HEK293 (cell line): ENCODE results near the gene UFM1.

ENCODE experiments used
- KLF10 ChIP-seq: fragments of 450-650 bp; IDR thresholded peaks from 2 replicates; pipeline ENCODE4 v1.5.1; 2018; ENCODE audit warnings: missing biosample characterization, mild to moderate bottlenecking, missing genetic modification characterization
- SCRT2 ChIP-seq: fragments of 450-650 bp; formaldehyde crosslinking; IDR thresholded peaks from 2 replicates; pipeline ENCODE4 v1.5.1; 2016; ENCODE audit warnings: missing biosample characterization, missing genetic modification characterization
- SP3 ChIP-seq: fragments of 450-650 bp; formaldehyde crosslinking; IDR thresholded peaks from 2 replicates; pipeline ENCODE4 v1.5.1; 2016; ENCODE audit warnings: missing biosample characterization, missing genetic modification characterization
- ZNF146 ChIP-seq: fragments of 450-650 bp; formaldehyde crosslinking; IDR thresholded peaks from 2 replicates; pipeline ENCODE4 v1.5.1; 2016; ENCODE audit warnings: missing biosample characterization, missing genetic modification characterization
- ZNF274 ChIP-seq, 2 experiments: fragments of 200-500 bp in 1 of 2; fragments of 450-650 bp in 1 of 2; sonication (Bioruptor generic) in 1 of 2; formaldehyde crosslinking in 1 of 2; IDR thresholded peaks; 2 replicates each; pipeline versions ENCODE4 v1.5.1 to v1.6.1; 2014 to 2016; ENCODE audit warnings: borderline replicate concordance in 1 of 2, inconsistent platforms in 1 of 2, low read length in 1 of 2, missing biosample characterization in 1 of 2, missing genetic modification characterization in 1 of 2
- ZNF747 ChIP-seq: fragments of 450-650 bp; formaldehyde crosslinking; IDR thresholded peaks from 2 replicates; pipeline ENCODE4 v1.5.1; 2016; ENCODE audit warnings: missing biosample characterization, missing genetic modification characterization
- TF ChIP-seq, protein P1 (sequence below): fragments of 450-650 bp; formaldehyde crosslinking; IDR thresholded peaks from 2 replicates; pipeline ENCODE4 v1.5.1; 2016; ENCODE audit warnings: missing biosample characterization, missing genetic modification characterization
- TF ChIP-seq, protein P2 (sequence below): fragments of 450-650 bp; formaldehyde crosslinking; IDR thresholded peaks from 2 replicates; pipeline ENCODE4; 2016; ENCODE audit warnings: missing biosample characterization, missing genetic modification characterization

DNA sequence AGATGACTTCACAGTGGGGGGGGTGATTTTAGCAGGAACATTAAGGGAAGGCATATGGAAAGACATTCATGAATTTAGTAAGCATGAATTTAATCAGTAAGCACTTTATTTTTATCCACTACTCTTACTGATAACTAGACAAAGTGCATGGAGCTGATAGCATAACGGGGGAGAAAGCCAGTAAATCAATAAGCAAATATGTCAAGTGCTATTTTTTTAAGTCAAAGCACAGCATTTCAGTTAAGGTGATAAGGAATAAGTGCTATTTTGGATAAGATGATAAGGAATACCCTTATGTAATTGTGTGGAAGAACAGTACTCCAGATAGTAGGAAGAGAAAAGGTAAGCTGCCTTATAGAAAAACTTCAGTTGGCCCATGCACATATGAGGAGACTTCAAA is 19.4 kb downstream of the UFM1 start:
- TF ChIP-seq KLF10 (tag by site-specific recombination) (no peak), ZNF146 (tag by site-specific recombination) (no peak), SP3 (tag by site-specific recombination) (no peak), ZNF747 (tag by site-specific recombination) (no peak), SCRT2 (tag by site-specific recombination) (no peak), ZNF274 (IDR thresholded peaks at IDR 0.05; ENCODE audit: low read length) (no peak), ZNF274 (tag by site-specific recombination; IDR thresholded peaks at IDR 0.05; ENCODE audit: borderline replicate concordance) (no peak)
- TF ChIP-seq, protein P1, sequence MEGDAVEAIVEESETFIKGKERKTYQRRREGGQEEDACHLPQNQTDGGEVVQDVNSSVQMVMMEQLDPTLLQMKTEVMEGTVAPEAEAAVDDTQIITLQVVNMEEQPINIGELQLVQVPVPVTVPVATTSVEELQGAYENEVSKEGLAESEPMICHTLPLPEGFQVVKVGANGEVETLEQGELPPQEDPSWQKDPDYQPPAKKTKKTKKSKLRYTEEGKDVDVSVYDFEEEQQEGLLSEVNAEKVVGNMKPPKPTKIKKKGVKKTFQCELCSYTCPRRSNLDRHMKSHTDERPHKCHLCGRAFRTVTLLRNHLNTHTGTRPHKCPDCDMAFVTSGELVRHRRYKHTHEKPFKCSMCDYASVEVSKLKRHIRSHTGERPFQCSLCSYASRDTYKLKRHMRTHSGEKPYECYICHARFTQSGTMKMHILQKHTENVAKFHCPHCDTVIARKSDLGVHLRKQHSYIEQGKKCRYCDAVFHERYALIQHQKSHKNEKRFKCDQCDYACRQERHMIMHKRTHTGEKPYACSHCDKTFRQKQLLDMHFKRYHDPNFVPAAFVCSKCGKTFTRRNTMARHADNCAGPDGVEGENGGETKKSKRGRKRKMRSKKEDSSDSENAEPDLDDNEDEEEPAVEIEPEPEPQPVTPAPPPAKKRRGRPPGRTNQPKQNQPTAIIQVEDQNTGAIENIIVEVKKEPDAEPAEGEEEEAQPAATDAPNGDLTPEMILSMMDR (tag by site-specific recombination) = no peak
- TF ChIP-seq, protein P2, sequence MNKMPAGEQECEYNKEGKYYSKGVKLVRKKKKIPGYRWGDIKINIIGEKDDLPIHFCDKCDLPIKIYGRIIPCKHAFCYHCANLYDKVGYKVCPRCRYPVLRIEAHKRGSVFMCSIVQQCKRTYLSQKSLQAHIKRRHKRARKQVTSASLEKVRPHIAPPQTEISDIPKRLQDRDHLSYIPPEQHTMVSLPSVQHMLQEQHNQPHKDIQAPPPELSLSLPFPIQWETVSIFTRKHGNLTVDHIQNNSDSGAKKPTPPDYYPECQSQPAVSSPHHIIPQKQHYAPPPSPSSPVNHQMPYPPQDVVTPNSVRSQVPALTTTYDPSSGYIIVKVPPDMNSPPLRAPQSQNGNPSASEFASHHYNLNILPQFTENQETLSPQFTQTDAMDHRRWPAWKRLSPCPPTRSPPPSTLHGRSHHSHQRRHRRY (tag by site-specific recombination) = no peak
